ENCODE data around the gene EXOSC1.

EXOSC1 gene

DNA sequence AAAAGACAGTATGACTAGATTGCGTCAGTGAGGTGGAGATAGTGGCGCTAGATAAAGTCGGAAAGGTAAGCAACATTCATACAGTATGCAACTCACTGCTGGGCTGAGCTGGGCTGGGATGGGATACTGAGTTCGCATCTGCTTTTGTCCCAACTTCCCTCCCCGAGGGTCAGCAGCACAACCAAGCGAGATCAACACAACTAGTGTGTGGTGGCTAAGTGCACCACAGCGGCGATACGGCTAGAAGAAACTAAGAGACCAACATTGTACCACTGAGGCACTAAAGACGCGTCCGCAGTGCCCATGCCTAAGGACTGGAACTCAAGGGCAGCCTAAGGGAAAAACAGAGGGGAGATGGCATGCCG, 467 bp downstream of the EXOSC1 start:
- H3K4me3 ChIP-seq (ENCODE audit: low read depth, low read length), result peak overlapping the region; percentile 69
- DNase-seq (ENCODE audit: low read depth), result no peak
- TF ChIP-seq, protein P1, sequence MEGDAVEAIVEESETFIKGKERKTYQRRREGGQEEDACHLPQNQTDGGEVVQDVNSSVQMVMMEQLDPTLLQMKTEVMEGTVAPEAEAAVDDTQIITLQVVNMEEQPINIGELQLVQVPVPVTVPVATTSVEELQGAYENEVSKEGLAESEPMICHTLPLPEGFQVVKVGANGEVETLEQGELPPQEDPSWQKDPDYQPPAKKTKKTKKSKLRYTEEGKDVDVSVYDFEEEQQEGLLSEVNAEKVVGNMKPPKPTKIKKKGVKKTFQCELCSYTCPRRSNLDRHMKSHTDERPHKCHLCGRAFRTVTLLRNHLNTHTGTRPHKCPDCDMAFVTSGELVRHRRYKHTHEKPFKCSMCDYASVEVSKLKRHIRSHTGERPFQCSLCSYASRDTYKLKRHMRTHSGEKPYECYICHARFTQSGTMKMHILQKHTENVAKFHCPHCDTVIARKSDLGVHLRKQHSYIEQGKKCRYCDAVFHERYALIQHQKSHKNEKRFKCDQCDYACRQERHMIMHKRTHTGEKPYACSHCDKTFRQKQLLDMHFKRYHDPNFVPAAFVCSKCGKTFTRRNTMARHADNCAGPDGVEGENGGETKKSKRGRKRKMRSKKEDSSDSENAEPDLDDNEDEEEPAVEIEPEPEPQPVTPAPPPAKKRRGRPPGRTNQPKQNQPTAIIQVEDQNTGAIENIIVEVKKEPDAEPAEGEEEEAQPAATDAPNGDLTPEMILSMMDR (conservative IDR thresholded peaks at IDR 0.05; ENCODE audit: low read depth, low read length), result no peak

DNA sequence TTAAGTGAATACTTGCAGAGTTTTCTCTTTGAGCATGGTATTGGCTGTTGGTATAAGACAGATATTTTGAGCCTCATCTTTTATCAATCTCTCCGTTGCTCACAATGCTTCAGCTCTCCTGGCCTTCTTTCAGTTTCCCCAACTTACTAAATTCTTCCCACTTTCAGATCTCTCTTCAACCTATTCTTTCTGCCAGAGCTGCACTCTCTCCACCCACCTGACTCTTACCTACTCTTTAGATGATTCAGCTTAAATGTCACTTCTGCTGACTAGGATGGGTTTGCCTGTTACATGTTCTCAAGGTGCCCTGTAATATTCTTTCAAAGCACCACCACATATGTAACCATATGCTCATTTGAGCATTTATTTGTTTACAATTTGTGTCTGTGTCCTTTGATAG, 1.6 kb downstream of the EXOSC1 start:
- no peak for DNase-seq (ENCODE audit: low read depth)
- no peak overlapping the region for H3K4me3 ChIP-seq (ENCODE audit: low read depth, low read length)
- TF ChIP-seq, protein P1 (conservative IDR thresholded peaks at IDR 0.05; ENCODE audit: low read depth, low read length), result no peak

DNA sequence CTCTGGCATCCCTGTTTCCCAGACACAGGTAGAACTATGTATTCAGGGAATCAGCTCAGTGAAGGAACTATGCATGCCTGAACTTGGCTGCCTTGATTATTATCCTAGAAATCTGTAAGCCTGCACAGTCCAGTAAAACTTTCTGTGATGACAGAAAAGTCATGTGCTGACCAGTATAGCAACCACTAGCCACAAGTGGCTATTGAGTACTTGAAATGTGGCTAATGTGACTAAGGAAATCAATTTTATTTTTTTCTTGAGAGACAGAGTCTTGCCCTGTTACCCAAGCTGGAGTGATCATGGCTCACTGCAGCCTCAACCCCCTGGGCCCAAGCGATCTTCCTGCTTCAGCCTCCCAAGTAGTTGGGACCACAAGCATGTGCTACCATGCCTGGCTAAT, 3.5 kb downstream of the EXOSC1 start:
- no peak for DNase-seq (ENCODE audit: low read depth)
- H3K4me3 ChIP-seq (ENCODE audit: low read depth, low read length), result no peak overlapping the region
- TF ChIP-seq, protein P1 (conservative IDR thresholded peaks at IDR 0.05; ENCODE audit: low read depth, low read length), result no peak

DNA sequence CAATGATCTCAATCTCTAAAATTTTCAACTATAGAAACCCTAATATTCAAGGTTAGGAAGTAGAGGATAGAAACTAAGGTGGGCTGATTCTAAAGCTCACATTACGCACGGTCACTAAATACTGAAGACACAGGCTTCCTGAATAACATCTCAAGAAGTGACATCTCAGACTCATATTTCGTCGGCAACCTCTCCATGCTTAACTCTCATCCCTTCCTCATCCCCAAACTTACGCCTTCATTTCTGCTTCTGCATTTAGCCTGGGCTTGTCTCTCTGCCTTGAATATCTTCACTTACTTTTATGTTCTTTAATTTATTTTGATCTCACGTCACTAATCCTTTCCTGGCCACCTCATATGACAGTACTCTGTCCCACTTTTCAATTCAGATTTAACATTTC, 10.6 kb downstream of the EXOSC1 start:
- DNase-seq (ENCODE audit: low read depth), result no peak
- TF ChIP-seq, protein P1 (conservative IDR thresholded peaks at IDR 0.05; ENCODE audit: low read depth, low read length), result no peak
- H3K4me3 ChIP-seq (ENCODE audit: low read depth, low read length), result no peak overlapping the region

DNA sequence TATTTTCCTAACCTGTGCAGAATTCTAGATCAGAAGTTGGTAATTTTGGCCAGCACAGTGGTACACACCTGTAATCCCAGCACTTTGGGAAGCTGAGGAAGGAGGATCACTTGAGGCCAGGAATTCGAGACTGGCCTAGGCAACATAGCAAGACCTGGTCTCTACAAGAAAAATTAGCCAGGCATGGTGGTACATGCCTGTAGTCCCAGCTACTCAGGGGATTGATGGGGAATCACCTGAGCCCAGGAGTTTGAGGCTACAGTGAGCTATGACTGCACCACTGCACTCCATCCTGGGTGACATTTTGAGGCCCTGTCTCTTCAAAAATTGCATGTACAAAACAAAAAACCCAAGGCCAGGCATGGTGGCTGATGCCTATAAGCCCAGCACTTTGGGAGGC, 11.2 kb downstream of the EXOSC1 start:
- H3K4me3 ChIP-seq (ENCODE audit: low read depth, low read length), result no peak overlapping the region
- no peak for DNase-seq (ENCODE audit: low read depth)
- TF ChIP-seq, protein P1 (conservative IDR thresholded peaks at IDR 0.05; ENCODE audit: low read depth, low read length), result no peak

DNA sequence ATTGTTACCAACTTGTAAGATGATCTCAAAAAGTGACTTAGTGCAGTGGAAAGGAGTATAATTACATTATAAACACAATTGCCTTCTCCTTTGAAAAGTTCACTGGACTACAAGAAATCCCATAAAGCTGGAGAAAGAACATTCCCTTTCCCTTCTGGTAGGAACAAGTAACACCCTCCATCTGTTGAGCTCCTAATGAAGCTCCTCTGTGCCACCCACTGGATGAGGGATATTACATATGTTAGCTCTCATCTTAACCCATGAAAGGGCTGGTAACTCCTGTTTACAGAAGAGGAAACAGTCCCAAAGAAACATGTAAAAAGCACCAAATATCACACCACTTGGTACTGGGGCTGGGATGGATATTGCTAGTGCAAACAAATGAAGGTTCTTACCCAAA, 11.8 kb downstream of the EXOSC1 start:
- TF ChIP-seq, protein P1 (conservative IDR thresholded peaks at IDR 0.05; ENCODE audit: low read depth, low read length), result no peak
- no peak overlapping the region for H3K4me3 ChIP-seq (ENCODE audit: low read depth, low read length)
- no peak for DNase-seq (ENCODE audit: low read depth)

DNA sequence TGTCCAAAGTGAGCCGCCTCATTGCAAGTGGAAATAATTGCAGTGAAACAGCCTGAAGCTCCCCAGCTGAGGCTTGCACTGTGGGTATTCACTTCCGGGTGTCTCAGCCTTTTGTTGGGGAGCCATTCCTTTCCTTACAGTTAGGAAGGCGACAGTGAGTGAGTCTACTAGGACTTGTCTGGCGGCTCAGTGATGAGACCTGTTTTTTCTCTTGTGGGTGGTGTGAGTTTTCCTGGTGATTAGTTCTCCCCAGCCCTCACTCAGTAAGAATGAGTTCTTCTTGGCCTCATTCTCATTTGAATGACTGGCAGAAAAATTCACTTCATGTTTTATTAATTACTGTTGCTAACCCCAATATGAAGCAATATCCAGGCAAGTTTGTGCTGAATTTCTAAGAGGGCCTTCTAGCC, 17.2 kb downstream of the EXOSC1 start:
- peak; percentile 36 for DNase-seq (ENCODE audit: low read depth)
- H3K4me3 ChIP-seq (ENCODE audit: low read depth, low read length), result peak overlapping the region; percentile 5

More for the DNA sequence above, 17.2 kb downstream of the EXOSC1 start:
- TF ChIP-seq, protein P1 (conservative IDR thresholded peaks at IDR 0.05; ENCODE audit: low read depth, low read length), result no peak

All from choroid plexus epithelial cell (primary cell).